Suppressor macrophage (primary cell): Measurements from ENCODE around the gene HDDC3.
A peak's percentile ranks its signal among the peaks of the same experiment; 100 is the strongest.
"Not testable (repeated sequence)": the region's sequence is repeated elsewhere in the genome, so short reads cannot be mapped to it uniquely, and the experiment has no call there.

Experiments used
- DNase-seq, 4 experiments: peaks; one replicate each; pipeline ENCODE4 v3.0.0-alpha.2; 2020 to 2022

HDDC3 gene

GRCh38 chr15:90930861-90931574 lies 1.3 kb downstream of the HDDC3 start:
- peak in 3 of 4 experiments; percentile 40 to 65 (median 62) for DNase-seq

DNA sequence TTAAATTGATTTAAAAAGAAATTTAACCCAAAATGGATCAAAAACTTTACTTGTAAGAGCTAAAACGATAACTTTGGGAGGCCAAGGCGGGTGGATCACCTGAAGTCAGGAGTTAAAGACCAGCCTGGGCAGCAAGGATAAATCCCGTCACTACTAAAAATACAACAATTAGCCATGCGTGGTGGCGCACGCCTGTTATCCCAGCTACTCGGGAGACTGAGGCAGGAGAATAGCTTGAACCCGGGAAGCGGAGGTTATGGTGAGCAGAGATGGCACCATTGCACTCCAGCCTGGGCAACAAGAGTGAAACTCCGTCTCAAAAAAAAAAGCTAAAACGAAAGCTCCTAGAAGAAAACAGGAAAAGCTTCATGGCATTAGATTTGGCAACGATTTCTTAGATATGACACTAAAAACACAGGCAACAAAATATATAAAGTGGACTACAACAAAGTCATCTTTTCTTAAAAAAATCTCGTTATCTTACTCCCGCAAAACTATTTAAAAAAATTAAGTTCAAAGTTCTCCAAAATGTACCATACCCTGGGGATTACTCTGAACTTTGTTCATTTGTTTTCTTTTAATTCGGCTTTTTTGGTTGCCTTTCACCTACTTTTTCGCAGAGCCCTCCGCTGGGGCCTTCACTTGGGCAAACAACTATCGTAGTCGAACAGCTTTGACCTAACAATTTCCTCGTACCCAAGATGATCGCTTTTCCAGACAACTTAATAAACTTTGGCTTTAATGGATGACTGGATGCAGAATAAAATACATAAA lies 2.9 kb downstream of the HDDC3 start:
- peak in 2 of 4 experiments; percentile 35 to 36 for DNase-seq

GRCh38 chr15:90928106-90928505 lies 4.2 kb downstream of the HDDC3 start:
- DNase-seq: peak in 2 of 4 experiments; percentile 53 to 62

DNA sequence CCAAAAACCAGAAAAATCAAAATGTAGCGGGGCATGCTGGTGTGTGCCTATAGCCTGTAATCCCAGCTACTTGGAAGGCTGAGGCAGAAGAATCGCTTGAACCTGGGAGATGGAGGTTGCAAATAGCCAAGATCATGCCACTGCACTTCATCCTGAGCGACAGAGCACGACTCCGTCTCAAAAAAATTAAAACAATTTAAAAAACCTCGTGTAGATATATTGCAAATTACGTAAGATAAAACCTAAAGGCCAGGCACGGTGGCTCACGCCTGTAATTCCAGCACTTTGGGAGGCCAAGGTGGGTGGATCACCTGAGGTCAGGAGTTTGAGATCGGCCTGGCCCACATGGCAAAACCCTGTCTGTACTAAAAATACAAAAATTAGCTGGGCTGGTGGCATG lies 5.6 kb downstream of the HDDC3 start:
- DNase-seq: not testable (repeated sequence)

- no peak for DNase-seq
Observed at GRCh38 chr15:90924375-90924774, 8.0 kb downstream of the HDDC3 start.

DNA sequence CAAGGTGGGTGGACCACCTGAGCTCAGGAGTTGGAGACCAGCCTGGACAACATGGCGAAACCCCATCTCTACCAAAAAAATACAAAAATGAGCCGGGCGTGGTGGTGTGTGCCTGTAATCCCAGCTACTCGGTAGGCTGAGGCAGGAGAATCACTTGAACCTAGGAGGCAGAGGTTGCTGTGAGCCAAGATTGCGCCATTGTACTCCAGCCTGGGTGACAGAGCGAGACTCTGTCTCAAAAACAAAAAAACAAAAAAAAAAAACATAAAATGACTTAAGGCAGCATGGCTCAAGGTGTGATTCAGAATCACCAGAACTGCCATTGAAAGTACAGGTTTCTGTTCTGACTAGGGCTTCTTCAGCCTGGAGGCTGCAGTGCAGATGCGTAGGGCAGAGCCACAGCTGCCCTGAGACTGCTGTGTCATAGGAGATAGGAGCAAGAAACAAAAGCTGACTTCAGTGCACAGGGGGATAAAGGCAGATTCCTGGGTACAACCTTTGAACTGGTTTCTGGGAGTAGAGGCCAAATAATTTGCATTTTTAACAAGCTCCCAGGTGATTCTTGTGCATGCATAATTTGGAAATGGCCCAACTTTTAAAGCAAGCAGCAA lies 9.5 kb downstream of the HDDC3 start:
- not testable (repeated sequence) for DNase-seq

DNA sequence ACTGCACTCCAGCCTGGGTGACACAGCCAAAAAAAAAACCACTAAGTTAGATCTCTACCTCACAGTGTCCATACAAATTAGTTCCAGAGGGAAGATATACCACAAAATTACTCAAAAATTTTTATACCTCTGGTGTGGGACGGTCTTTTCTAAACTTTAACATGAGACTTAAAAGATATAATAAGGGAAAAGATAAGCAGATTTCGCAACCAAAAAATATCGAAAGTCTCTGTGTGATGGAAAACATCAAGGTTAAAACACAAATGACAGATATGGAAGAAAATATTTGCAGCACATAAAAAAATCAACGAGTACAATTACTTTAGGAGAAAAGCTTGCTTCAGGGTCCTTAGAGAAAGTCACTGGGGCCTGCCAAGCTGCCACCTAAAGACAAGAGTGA lies 10.5 kb downstream of the HDDC3 start:
- no peak for DNase-seq

GRCh38 chr15:90918835-90919234 lies 13.5 kb downstream of the HDDC3 start:
- DNase-seq: no peak

DNA sequence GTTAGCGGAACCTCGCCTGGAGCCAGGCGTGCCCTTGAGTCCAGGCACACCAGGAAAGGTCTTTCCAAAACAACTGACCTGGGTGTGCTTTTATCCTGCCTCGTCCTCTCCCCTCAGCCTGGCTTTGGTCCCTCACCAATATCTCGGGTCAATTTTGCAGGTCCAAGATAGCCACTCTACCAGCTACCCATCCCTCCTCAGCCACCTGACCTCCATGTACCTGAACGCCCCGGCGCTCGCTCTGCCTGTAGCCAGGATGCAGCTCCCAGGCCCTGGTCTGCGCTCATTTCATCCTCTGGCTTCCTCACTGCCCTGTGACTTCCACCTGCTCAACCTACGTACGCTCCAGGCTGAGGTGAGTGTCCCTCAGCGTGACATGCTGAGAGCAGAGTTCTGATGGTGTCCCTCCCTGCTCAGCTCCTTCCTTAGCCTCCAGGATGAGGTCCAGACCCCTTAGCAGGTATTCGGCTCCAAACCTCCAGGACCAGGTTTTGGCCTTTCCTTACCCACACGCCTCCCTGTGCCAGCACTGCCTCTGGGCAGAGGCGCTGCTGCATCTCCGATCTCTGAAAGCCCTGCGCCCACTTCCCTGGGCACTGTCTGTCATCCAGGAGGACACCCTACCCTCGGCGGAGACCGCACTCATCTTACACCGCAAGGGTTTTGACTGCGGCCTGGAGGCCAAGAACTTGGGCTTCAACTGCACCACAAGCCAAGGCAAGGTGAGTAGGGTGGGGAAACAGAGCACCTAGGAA lies 14.1 kb downstream of the HDDC3 start:
- no peak for DNase-seq

DNA sequence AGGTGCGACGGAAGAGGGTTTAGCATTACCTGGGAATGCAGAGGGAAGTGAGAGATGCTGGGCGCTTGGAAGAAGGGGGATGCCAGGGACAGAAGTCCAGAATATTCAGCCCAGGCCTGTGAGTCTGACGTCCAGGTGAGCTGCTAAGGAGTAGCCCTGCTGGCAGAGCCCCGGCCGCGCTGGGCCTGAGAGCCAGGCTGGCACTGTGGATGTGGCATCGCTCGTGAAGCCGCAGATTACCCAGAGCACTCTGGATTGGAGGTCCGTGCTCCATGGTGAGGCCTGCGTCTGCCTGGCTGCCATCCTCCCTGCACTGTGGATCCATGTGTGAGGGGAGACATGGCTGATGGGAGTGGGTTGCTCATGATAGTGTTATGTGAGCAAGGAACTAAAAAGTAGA lies 14.8 kb downstream of the HDDC3 start:
- no peak for DNase-seq

DNA sequence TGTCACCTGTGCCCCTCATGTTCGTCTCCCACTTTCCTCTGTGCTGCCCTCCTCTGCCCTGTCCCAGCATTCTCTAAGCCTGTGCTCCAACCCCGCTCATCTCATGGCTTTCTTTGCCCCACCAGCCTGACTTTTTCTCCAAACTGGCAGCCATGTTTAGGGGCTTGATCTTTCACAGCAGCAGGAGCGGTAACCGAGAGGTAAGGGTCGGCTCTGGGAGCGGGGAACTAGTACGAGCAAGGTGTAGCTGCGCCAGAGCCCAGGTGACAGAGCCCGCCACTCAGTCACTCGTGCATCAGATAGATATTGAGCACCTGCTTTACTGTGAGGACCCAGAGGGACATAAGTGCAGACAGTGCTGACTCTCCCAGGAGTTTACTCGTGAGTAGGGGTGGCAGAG lies 15.9 kb downstream of the HDDC3 start:
- DNase-seq: no peak

- DNase-seq: peak; percentile 97 to 99 (median 97)
Observed at GRCh38 chr15:90915808-90916440, 16.4 kb downstream of the HDDC3 start.

DNA sequence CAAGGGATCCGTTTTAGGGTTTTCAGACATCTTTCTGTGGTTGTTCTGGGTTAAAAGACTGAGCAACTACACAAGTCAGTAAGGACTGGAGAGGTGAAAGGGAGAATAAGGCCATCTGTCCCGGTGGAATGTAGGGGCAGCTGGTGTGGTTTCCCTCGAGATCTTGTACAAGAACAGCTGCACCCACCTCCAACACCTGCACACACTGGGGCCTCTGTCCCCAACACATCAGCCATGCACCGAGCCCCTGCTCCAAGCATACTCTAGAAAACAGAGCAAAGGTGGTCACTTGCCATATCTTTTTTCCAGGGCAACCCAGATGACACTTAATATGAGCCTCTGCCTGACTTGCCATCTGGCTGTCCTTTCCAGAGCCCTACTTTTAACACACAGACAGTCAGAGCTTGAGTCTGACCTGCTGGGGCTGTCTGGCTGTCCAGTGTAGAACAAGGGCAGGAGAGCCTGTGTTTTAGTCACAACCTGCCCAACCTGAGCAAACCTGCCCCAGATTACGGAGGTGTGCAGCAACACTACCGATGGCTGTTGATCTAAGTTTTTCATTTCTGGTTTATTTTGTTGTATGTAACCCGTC lies 17.0 kb downstream of the HDDC3 start:
- DNase-seq: no peak

- peak; percentile 69 to 85 (median 80) for DNase-seq
Observed at GRCh38 chr15:90914305-90915080, 17.9 kb downstream of the HDDC3 start.

DNA sequence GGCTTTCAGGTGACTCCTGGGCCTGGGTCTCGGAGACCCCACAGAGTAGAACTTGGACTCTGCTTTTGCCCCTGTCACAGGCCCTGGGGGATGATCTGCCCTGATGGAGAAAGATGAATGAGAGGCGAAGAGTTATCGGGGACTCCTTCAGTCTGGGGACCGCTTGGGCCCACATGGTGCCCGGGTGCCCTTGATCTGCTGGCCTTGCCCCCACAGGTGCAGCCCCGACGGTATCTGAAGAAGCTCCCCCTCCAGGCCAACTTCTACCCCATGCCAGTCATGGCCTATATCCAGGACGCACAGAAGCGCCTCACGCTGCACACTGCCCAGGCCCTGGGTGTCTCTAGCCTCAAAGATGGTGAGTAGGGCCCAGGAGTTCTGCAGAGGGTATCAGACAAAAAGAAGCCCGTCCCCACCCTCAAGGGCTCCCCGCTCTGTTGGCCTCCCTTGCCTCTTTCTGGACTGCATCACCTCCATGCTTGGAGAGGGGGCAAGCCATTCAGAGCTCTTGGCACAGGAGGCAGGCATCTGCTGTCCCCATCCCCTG lies 18.9 kb downstream of the HDDC3 start:
- no peak for DNase-seq

DNA sequence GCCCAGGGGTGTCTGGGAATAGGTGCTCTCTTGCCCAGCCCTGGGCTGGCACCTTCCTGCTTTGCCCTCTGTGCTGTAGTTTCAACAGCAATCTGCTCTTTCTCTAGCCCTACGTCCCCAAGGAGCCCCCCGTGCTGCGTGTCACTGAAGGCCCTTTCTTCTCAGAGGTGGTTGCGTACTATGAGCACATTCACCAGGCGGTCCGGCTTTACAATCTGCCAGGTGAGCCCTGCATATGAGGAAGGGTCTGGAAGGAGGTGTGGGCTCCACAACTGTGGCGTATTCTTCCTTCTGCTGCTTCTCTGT lies 19.6 kb downstream of the HDDC3 start:
- no peak for DNase-seq

GRCh38 chr15:90911906-90912769 lies 20.2 kb downstream of the HDDC3 start:
- no peak for DNase-seq

DNA sequence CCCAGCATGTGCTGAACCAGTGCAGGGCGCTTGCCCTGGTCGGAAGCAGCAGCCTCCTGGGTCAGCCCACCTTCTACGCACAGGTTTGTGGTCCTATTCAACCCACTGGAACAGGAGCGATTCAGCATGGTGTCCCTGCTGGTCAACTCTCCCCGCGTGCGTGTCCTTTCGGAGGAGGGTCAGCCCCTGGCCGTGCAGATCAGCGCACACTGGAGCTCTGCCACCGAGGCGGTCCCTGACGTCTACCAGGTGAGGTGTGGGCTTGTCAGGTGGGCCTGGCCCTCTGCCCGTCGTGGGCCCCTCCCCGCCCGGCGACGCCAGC lies 21.1 kb downstream of the HDDC3 start:
- DNase-seq: no peak

DNA sequence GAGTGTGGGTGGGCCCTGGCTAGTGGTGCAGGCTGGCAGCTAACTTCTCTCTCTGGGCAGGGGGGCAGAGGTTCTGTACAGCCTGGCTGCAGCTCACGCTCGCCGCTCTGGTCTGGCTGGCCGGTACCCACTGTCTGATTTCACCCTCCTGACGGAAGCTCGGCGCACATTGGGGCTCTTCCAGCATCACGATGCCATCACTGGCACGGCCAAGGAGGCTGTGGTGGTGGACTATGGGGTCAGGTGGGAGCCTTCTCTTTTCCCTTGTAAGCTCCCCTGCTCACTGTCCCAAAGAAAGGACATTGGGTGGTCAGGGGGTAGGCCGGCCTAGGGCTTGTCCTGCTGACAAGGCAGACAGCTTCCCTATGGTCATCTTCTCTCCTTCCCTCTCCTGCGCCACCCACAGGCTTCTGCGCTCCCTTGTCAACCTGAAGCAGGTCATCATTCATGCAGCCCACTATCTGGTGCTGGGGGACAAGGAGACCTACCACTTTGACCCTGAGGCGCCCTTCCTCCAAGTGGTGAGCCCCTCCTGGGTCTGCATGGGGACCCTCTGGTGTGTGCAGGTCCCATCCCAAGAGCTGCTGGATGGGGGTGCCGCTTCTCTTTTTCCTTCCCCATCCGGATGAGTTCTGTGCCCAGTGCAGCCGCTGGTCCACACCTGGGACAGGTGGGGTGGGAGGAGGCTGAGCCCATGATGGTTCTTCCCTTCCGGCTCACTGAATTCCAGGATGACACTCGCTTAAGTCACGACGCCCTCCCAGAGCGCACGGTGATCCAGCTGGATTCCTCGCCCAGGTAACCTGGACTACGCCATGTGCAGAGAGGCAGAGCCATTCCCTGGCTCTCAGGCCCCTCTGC lies 21.7 kb downstream of the HDDC3 start:
- no peak for DNase-seq
